GM12801 (cell line): ENCODE results near the gene PARP1.

Experiments
- TF ChIP-seq, protein P1 (sequence below): IDR thresholded peaks from one replicate; pipeline ENCODE4 v1.5.1; 2011; ENCODE audit warnings: control low read depth; ENCODE audit not compliant: insufficient read length; ENCODE audit errors: extremely low read depth

Gene PARP1

DNA sequence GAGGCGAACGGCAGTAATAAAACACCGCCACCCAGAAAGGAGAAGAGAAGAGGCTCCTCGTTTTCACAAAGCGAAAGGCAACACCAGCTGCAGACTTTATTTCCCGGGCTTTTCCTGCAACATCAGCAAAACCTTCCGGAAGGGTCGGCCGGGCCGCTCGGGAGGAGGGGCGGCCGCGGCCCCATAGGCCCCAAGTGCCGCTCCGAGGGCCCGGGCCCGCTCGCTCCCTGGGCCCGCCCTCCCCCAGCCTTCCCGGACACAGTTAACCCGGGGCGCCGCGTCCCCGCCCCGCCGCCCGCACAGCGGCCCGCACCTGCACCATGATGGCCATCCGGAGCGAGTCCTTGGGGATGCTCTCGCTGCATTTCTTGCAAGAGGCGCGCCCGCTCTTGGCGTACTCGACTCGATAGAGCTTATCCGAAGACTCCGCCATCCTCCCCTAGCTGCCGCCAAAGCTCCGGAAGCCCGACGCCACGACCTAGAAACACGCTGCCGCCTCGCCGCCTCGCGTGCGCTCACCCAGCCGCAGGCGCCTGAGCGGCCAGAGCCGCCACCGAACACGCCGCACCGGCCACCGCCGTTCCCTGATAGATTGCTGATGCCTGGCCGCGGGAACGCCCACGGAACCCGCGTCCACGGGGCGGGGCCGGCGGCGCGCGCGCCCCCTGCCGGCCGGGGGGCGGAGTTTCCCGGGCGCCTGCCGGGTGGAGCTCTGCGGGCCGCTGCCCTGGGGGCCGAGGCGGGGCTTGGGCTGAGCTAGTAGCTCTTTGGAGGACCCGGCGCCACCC, at the start of gene PARP1:
Gene PARP1 (minus strand): TSS at position 597 of the 788 bp plus-strand sequence. CDS start 164 bp downstream, at position 433.
- TF ChIP-seq, protein P1, sequence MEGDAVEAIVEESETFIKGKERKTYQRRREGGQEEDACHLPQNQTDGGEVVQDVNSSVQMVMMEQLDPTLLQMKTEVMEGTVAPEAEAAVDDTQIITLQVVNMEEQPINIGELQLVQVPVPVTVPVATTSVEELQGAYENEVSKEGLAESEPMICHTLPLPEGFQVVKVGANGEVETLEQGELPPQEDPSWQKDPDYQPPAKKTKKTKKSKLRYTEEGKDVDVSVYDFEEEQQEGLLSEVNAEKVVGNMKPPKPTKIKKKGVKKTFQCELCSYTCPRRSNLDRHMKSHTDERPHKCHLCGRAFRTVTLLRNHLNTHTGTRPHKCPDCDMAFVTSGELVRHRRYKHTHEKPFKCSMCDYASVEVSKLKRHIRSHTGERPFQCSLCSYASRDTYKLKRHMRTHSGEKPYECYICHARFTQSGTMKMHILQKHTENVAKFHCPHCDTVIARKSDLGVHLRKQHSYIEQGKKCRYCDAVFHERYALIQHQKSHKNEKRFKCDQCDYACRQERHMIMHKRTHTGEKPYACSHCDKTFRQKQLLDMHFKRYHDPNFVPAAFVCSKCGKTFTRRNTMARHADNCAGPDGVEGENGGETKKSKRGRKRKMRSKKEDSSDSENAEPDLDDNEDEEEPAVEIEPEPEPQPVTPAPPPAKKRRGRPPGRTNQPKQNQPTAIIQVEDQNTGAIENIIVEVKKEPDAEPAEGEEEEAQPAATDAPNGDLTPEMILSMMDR = no peak

DNA sequence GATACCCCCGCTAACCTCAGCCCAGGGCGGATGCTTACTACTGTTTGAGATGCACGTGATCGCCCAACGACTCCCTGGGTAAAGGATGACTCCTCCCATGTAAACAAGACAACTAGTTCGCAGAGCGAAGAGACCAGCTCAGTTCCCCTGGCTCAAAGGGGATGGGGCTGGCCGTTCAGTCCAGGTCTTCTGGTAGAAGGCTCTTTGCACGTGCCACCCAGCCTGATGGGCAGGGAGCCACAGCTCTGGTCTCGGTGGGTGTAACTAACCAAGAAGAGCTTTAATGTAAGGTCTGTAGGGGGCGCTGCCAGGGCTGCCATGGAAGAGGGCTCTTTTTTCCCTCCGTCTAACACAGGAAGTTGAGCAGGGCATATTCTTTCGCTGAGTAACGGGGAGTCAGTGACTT, 49.4 kb upstream of the PARP1 start:
- TF ChIP-seq, protein P1 = no peak

DNA sequence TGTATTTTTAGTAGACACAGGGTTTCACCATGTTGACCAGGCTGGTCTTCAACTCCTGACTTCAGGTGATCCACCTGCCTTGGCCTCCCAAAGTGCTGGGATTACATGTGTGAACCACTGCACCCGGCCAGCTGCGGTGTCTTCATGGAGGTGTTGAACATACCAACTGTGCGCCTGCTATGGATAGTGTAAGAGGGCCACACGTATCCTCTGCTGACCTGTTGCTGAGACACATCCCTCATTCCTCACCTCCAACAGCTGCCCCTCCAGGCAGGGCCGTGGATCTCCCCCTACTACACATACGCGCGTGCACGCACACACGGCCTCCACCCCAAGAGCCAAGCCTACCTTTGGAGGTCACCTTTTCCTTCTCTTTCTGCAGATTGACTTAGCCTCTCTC, 48.0 kb upstream of the PARP1 start:
- TF ChIP-seq, protein P1 = no peak

GRCh38 chr1:226454349-226454748, 46.5 kb upstream of the PARP1 start:
- TF ChIP-seq, protein P1 = no peak

DNA sequence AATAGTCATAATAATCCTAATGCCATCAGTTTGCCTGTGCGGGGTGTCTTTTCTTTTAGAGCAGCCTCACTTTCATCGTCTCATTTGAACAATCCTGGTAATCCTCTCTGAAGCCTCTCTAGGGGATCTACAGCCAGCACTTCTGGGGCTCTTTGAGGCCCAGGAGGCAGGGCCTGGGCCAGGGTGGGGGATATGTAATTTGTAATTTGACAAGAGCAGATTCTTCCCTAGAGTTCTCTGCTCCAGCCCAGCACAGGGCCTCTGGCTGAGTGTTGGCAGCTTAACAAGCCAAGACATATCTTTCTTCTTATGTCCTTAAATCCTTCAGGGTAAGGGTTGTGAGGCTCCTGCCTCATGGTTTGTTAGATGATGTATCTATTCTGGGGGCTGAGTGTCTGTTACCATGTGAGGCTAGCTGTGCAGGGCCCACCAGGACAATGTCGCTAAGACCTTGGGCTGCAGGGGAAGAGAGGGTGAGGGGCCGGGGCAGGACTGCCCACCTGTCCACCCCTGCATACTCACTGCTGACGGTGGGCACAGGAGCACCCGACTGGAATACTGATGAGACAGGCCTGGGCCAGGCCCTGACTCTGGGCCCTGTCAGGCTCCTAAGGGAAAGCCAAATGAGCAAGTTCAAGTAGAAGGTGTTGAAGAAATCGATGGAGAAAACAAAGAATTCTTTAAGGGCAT, 45.3 kb upstream of the PARP1 start:
- TF ChIP-seq, protein P1 = no peak

- TF ChIP-seq, protein P1 = no peak
These were observed 42.8 kb upstream of the PARP1 start for GRCh38 chr1:226450688-226451087.

GRCh38 chr1:226449823-226450222, 41.9 kb upstream of the PARP1 start:
- TF ChIP-seq, protein P1 = no peak
